VCaP (cell line): ENCODE data around the gene ALDH7A1.
A peak's percentile ranks its signal among the peaks of the same experiment; 100 is the strongest.

Experiments used
- H3K27ac ChIP-seq: fragments of 450-650 bp; 2 replicates; pipeline ENCODE4 v1.5.1; 2017
- CTCF ChIP-seq: fragments of 450-650 bp; conservative IDR thresholded peaks from 2 replicates; pipeline ENCODE4 v1.5.1; 2017; ENCODE audit warnings: mild to moderate bottlenecking, moderate library complexity

The ALDH7A1 gene

DNA sequence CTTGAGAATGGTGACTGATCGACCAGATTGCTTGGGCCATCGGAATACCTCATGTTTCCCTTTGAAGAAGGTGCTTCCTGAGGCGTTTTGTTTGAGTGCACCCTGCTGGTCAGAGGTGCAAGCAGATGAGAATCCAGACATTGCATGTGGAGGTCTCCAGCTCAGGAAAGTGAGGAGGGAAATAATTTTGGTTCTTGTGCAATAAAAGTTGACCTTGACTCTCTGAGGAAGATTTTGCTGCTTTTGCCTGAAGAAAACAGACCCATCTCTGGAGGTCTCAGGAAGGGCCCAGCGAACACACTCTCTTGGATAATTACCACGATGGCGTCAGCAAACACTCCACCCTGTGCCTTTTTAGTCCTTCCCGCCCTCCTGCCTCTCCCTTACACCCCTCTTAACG is 102.1 kb downstream of the ALDH7A1 start:
- H3K27ac ChIP-seq = no peak overlapping the region
- peak; percentile 62 for TF ChIP-seq CTCF

GRCh38 chr5:126490167-126490940 is 104.7 kb downstream of the ALDH7A1 start:
- TF ChIP-seq CTCF = peak; percentile 37; the same call in 1 of the 2 replicates
- H3K27ac ChIP-seq = no peak overlapping the region

- TF ChIP-seq CTCF = no peak
- no peak overlapping the region for H3K27ac ChIP-seq
Observed at GRCh38 chr5:126488443-126489065, 106.5 kb downstream of the ALDH7A1 start.

DNA sequence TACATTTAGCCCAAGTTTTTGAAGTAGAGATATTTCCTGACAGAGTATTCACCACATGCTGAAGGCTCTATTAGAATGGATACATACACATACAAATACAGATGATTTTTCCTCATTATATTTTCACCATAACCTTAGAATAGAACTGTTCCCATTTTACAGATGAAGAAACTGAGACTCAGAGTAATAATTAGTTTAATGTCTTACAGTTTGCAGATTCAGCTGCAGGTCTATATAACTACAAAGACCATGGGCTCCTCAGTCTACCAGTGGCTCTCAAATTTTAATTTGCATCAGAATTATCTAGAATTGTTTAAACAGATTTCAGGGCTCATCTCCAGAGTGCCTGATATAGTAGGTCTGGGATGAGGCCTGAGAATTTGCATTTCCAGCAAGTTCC is 107.4 kb downstream of the ALDH7A1 start:
- no peak for TF ChIP-seq CTCF
- no peak overlapping the region for H3K27ac ChIP-seq

DNA sequence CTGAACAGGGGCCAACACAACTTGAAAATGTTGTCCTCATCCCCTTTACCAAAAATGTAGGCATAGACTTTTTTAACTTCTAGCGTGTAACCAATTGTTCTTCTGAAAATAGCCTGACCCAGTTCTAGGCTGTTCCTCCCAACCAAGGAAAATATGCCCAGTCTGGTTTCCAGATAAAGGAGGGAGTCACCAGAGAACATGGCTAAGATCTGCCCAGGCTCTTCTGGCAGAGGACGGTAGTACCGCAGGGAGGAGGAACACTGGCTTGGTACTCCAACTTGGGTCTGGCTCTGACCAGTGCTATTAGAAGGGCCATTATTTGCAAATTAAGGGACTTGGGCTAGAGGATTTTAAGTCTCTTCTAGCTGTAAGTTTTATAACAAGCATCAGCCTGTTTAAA is 108.7 kb downstream of the ALDH7A1 start:
- TF ChIP-seq CTCF = no peak
- no peak overlapping the region for H3K27ac ChIP-seq

GRCh38 chr5:126484253-126484652 is 110.8 kb downstream of the ALDH7A1 start:
- H3K27ac ChIP-seq = no peak overlapping the region
- TF ChIP-seq CTCF = no peak

DNA sequence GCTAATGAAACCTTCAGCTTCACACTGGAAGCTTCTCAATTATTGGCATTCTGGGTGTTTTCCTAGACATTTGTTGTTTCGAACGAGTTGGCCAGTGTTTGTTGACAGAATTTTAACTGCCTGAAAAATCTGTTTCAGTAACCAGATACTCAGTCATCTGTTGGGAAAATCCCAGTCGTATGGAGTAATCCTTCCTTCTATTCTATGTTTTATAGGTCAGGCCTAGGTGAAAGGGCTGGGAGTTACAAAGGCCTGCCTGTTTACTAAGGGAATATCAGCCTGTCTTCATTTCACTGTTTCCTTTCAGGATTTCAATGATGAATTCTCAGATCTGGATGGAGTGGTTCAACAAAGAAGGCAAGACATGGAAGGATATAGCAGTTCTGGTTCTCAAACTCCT is 111.9 kb downstream of the ALDH7A1 start:
- TF ChIP-seq CTCF = no peak
- no peak overlapping the region for H3K27ac ChIP-seq
